SIG-M5 treated with dmso at 0.1 percent for 504 hours (cell line): ENCODE results near the gene ARL8B.
"Not testable (repeated sequence)": the region's sequence is repeated elsewhere in the genome, so short reads cannot be mapped to it uniquely, and the experiment has no call there.

Experiments used
- DNase-seq: peaks from one replicate; lab custom pipeline; 2025; ENCODE audit not compliant: unreplicated experiment; lab: John Stamatoyannopoulos, UW

ARL8B gene

DNA sequence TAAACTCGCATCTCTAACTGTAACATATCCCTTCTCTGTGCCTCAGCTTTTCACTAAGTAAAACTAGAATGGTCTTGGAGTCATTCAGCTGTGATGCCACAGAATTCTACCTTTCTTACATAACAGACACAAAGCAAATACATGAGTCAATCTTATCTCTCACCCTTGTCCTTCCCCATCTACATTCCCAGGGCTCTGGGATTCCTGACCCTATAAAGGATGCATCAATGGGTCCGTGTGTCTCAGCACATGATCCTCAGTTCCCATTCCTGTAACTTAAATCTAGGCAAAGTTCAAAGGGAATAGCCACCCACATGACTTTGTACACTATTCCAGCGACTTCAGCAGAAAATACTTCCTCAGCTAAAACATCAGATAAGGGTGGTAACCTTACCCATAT lies 11.8 kb upstream of the ARL8B start:
- no peak for DNase-seq

DNA sequence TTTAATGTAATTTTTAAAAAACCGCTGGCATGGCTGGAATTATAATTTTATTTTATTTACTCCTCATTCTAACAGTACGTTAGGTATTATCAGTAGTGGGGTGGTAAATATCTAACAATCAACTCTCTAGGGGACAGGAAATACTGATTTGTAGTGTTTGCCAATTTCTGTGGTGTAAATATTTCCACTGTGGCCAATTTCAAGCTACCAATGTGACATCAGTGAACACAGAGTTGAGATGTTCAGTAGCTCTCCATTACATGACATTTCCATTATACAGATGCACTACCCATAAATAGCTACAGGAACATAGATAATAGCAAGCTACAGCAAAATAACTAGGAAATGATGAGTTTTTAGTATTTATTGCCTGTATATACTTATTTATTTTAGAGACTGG lies 10.0 kb upstream of the ARL8B start:
- DNase-seq, result no peak

DNA sequence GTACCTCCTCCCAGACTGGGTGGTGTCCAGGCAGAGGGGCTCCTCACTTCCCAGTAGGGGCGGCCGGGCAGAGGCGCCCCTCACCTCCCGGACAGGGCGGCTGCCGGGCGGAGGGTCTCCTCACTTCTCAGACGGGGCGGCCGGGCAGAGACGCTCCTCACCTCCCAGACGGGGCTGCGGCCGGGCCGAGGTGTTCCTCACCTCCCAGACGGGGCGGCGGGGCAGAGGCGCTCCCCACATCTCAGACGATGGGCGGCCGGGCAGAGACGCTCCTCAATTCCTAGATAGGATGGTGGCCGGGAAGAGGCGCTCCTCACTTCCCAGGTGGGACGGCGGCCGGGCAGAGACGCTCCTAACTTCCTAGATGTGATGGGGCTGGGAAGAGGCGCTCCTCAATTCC lies 8.4 kb upstream of the ARL8B start:
- DNase-seq, result not testable (repeated sequence)

DNA sequence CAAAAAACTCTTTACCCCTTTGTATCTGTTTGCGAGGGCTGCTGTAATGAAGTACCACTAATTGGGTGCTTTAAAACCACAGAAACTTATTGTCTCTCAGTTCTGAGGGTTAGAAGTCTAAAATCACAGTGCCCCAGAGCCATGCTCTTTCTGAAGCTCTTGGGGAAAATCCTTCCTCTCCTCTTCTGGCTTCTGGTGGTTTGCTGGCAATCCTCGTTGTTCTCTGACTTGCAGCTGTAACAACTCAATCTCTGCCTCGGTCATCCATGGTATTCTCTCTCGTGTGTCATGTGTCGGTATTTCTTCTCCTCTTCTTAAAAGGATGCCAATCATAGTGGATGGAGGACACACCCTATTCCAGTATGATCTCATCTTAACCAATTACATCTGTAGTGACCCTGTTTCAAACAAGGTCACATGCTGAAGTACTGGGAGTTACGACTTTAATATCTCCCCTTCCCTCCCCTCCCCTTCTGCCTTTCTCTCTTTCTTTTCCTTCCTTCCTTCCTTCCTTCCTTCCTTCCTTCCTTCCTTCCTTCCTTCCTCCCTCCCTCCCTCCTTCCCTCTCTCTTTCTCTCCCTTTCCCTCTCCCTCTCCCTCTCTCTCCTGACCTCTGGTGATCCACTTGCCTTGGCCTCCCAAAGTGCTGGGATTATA lies 6.5 kb upstream of the ARL8B start:
- no peak for DNase-seq

DNA sequence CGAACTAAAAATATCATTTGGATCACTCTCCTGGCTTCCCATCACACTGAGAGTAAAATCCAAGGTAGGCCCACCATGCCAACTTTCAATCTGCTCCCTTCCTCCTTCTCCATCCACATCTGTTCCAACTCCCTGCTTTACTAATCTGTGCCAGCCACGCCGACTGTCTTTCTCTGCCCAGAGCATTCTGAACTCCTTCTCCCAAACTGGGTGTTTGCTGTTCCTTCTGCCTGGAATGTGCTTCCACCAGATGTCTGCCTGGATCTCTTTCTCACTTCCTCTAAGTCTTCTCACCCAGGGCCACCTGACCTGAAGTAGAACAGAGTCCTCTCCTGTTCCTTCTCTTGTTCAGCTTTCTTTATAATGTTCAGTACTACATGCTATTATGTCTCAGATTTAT lies 5.6 kb upstream of the ARL8B start:
- DNase-seq, result no peak

- DNase-seq, result no peak
These were observed 1.6 kb upstream of the ARL8B start for GRCh38 chr3:5120446-5120845.

DNA sequence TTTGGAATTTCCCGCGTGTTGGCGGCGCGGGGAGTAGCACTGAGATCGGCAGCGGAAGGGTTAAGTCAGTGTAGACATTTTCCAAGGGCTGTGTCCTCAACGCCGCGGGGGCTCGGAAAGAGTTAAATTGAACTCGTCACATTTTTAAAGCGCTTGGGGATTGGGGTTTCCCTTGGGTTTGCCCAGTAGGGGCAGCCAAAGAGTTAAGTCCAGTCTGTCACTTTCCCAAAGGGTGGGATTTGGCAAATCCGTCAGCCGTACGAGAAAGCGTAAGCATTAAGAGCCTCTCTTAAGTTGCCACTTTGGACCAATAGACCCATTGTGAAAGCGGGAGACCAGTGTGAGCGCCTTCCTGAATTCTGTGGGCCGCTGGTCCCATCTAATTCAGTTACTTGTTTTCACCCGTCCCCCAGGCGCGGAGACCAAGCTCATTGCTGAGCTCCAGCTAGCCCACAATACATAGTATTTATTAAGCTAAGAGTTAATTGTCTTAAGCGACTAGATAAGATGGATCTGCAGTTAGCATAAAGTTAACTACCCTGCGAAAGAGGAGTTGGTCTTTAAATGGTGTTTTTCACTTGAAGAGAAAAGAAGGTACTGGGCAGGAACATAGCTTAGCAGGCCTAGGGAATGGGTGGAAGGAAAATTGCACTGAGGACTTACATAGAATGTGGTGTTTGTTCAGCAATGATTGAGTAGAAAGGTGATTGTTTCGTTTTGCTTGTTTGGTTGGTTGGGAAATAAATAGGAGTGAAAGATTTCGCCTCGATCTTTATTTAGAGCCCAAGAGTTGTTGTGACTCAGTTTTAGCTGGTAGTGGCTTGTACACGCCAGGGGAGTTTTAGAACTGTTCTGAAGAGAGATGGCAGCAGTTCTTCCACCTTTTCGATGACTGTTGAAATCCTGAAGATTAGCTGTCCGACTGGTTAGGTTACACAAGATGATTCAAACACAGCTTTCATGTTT lies 932 bp downstream of the ARL8B start:
- peak; percentile 79 for DNase-seq

GRCh38 chr3:5123937-5124336 lies 1.8 kb downstream of the ARL8B start:
- no peak for DNase-seq

- DNase-seq, result peak; percentile 85
These were observed 4.5 kb downstream of the ARL8B start for GRCh38 chr3:5126586-5126985.

- no peak for DNase-seq
These were observed 6.8 kb downstream of the ARL8B start for GRCh38 chr3:5128849-5129248.

DNA sequence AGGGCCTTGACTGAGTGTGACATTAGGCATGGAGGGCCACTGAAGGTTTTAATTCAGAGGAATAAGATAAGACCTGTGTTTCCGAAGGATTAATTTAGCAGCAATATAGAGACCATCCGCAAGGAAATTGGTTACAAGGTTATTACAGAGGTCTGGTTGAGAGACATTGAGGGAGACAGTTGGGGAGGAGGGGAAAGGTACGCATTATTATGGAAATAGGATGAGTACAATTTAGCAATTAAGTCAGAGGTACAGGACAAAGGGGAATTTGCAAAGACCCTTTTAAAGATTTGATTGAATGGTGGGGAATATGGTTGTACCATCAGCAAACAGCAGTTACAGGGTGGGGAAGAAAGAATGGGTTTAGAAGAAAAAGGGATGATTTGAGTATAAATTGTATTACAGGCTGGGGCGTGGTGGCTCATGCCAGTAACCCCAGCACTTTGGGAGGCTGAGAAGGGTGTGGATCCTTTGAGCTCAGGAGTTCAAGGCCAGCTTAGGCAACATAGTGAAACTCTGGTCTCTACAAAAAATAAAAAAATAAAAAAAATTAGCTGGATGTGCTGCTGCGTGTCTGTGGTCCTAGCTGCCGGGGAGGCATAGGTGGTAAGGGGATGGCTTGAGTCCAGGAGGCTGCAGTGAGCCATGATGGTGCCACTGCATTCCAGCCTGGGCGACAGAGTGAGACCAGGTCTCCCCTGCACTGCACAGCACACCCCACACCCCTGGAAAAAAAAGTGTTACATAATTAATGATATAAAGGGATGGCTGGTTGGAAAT lies 11.3 kb downstream of the ARL8B start:
- DNase-seq, result no peak

GRCh38 chr3:5134019-5134391 lies 11.9 kb downstream of the ARL8B start:
- no peak for DNase-seq

- no peak for DNase-seq
These were observed 12.4 kb downstream of the ARL8B start for GRCh38 chr3:5134499-5134898.

DNA sequence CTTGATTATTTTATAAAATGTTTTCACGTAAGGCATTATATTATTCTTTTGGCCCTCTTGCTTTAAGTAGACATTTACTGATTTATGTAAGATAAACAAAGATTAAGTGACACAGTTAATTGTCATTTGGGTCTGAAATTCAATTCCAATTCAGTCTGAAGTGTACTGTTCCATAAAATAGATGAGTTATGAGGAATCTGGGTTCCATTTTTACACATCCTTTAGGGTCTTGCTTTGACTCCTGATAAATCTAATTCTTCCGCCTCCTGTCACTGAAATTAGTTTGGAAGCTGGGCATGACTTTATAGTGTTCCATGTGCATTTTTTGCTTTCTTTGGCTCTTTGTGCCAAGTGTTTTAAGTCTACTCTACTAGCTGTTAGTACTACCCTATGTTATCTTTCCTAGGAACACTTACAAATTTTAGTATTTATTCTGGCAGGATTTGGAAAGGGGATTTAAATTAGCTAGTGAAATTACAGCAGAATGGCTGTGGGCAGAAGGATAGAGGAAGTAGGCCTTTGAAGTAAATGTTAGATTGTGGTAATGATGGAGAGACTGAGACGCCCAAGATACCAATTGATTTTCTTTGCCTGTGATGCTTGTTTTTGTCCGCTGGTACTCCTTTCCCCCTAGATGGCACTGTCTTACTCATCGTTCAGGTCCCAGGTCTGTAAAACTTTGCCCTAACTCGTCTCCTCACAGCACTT lies 14.3 kb downstream of the ARL8B start:
- DNase-seq, result peak; percentile 95

DNA sequence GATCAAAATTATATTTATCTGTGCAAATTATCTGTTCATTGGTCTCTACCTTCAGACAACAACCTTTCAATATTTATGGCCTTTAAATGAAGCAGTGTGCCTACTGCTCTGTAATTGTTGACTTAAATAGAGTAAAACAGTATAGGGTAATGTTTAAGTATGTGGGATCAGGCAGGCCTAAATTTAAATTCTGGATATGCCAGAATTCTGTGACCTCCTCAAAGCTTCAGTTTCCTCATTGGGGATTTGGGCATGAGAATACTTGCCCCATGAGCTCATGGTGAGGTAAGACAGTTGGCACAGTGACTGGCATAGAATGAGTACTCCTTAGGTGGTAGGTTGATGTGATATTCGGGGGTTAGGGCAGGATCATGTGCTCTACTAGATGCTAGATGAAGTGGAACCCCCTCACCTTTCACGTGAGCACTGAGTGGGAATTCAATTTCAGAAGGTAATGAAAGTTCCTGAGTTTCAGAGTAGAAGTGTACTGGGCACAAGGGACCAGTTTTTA lies 14.9 kb downstream of the ARL8B start:
- DNase-seq, result no peak

DNA sequence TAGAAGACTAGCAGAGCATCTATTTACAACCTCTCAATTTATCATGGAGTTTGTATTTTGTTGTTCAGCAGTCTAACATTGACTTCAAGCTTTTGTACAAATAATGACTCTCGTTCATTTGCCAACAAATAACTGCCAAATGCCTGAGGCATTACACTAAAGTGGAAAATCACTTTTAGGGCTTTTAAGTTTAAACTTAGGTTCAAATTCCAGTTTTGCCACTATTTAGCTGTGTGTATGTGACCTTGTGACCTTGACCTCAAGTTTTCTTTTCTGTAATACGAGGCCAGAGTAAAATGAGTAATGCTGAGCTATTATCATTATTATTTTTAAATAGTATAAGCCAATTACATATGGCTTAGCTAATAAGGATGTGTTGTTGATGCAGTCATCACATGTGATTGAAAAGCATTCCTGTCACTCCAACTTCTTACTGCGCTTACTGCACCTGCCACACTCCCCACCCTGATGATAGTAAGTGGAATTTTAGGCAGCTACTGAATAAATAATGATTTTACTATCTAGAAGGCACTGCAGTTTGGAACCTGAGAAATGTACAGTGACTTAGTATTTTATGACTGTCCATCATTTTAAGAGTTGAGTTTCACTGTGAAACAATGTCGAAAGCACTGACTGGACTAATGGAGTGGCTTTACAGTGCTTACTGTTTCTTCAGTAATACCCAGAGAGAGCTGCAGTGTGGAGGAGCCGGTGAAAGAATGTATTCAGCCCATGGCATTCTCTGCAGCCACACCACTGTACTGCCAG lies 16.3 kb downstream of the ARL8B start:
- DNase-seq, result no peak

GRCh38 chr3:5140230-5140621 lies 18.1 kb downstream of the ARL8B start:
- no peak for DNase-seq

DNA sequence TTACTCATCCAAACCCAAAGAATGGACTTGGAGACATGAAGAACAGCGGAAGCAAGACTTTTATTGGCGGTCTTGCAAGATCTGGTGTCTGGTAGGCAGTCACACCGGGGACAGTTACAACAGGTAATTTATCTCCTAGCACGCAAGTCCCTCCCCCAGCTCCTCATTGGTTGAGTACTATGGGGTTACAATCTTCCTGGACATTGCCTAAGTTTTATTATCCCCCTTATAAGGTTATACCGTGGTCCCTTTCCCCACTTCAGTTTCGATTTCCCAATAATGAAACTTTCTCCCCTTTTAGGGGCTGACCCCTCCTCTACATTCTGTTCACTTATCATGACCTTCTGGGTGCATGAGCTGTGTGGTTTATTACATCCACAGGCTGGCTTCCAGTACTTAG lies 18.7 kb downstream of the ARL8B start:
- no peak for DNase-seq

DNA sequence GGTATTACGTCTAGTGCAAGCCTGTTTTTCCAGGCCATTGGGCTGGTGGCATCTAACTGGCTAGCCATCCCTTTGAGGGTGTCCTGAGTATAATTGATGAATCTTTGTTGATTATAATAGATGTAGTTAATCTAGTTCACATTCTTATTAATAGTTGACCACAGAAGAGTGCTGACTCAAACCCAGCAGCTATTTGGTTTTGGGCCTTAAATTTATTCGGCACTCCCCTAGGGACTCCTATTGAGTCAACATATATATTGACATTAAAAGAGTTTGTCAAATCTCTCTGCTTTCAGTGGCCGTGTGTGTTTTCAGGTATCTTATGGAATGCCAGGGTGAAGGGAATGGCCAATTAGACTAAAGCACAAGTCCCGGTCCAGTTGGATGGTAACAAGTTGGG lies 19.7 kb downstream of the ARL8B start:
- no peak for DNase-seq

DNA sequence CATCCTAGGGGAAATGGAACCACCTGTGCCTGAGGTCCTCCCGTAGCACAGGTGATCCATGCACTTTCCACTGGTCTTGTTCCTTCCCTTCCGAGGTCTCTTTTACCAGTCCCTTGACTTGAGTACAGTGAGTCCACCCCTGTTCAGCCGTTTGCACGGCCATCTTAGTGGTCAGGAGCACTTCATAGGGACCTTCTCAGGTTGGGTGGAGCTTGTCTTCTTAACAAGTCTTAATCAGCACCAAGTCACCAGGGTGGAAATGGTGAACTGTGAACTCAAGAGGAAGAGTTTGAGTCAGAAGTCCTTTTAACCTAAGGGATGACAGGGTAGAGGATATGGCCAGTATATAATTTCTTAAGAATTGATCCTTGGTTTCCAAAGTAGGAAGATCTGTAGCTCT lies 21.4 kb downstream of the ARL8B start:
- DNase-seq, result no peak
